Stimulated activated memory B cell treated with anti-CD40 and anti-IgM and Interleukin-4, amounts not matched to agents 10 μg/mL and 1 μg/mL and 100 μg/mL, for 72 hours (primary cell): Measurements from ENCODE around the gene CAT.
A peak's percentile ranks its signal among the peaks of the same experiment; 100 is the strongest.

Experiments
- ATAC-seq: fragments of 150-1000 bp; cut with Tn5 transposase; 2 replicates; pipeline ENCODE4 v1.10.0; 2021
- H3K27ac Mint-ChIP-seq: one replicate; pipeline ENCODE4 v1.8.0; 2022; ENCODE audit warnings: mild to moderate bottlenecking, mixed read lengths
- H3K27me3 Mint-ChIP-seq: one replicate; pipeline ENCODE4 v1.8.0; 2022; ENCODE audit warnings: mixed read lengths
- H3K36me3 Mint-ChIP-seq: one replicate; pipeline ENCODE4 v1.8.0; 2022; ENCODE audit warnings: mixed read lengths
- H3K4me1 Mint-ChIP-seq: one replicate; pipeline ENCODE4 v1.8.0; 2022; ENCODE audit warnings: mixed read lengths
- H3K4me3 Mint-ChIP-seq: one replicate; pipeline ENCODE4 v1.8.0; 2022; ENCODE audit warnings: mild to moderate bottlenecking, moderate library complexity, mixed read lengths
- H3K9me3 Mint-ChIP-seq: one replicate; pipeline ENCODE4 v1.8.0; 2022; ENCODE audit warnings: mixed read lengths

Gene CAT

GRCh38 chr11:34461215-34461614 is 22.5 kb downstream of the CAT start:
- H3K4me3 Mint-ChIP-seq, result no peak overlapping the region
- no peaks in the 10 kb centered on the region for H3K9me3 Mint-ChIP-seq
- H3K36me3 Mint-ChIP-seq, result peaks cover 79% of the 10 kb centered on the region
- peaks cover 7% of the 10 kb centered on the region for H3K4me1 Mint-ChIP-seq
- ATAC-seq, result no peak
- H3K27me3 Mint-ChIP-seq, result no peaks in the 10 kb centered on the region
- no peak overlapping the region for H3K27ac Mint-ChIP-seq

DNA sequence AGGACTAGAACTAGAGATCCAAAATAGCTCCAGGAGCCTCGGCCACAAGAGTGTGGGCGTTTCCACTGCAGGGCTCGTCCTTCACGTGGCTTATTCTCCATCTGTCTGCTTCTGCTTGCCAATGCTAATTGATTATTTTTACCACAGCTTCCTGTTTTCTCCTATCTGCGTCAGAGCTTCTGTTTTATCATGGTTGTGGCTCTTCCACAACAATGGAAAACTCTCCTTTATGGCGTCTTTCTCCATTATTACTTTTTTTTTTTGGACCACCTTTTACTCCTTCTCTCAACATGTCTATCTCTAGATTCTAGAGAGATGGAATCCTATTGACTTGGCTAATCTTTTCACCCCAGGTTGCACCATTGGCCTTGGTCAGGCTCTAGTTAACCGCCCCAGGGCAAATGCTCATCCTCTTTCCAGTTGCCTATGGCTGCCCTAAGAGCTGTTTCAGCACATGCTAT is 25.9 kb downstream of the CAT start:
- Mint-ChIP-seq H3K9me3 (peaks cover 5% of the 10 kb centered on the region), H3K4me1 (peaks cover 7% of the 10 kb centered on the region), H3K36me3 (peaks cover 90% of the 10 kb centered on the region), H3K4me3 (no peak overlapping the region), H3K27ac (peak overlapping the region; percentile 64), H3K27me3 (no peaks in the 10 kb centered on the region)
- ATAC-seq, result no peak

GRCh38 chr11:34466802-34467488 is 28.2 kb downstream of the CAT start:
- H3K9me3 Mint-ChIP-seq, result peaks cover 5% of the 10 kb centered on the region
- H3K27ac Mint-ChIP-seq, result no peak overlapping the region
- H3K4me3 Mint-ChIP-seq, result no peak overlapping the region
- no peaks in the 10 kb centered on the region for H3K27me3 Mint-ChIP-seq
- peaks cover 85% of the 10 kb centered on the region for H3K36me3 Mint-ChIP-seq
- no peak for ATAC-seq
- H3K4me1 Mint-ChIP-seq, result peaks cover 7% of the 10 kb centered on the region

GRCh38 chr11:34468209-34468841 is 29.6 kb downstream of the CAT start:
- Mint-ChIP-seq H3K36me3 (peaks cover 87% of the 10 kb centered on the region), H3K4me1 (peaks cover 7% of the 10 kb centered on the region), H3K27ac (no peak overlapping the region), H3K9me3 (peaks cover 5% of the 10 kb centered on the region), H3K27me3 (no peaks in the 10 kb centered on the region), H3K4me3 (no peak overlapping the region)
- peak; percentile 45 for ATAC-seq

- H3K36me3 Mint-ChIP-seq, result peaks cover 47% of the 10 kb centered on the region
- H3K9me3 Mint-ChIP-seq, result no peaks in the 10 kb centered on the region
- H3K27me3 Mint-ChIP-seq, result no peaks in the 10 kb centered on the region
- no peak overlapping the region for H3K4me3 Mint-ChIP-seq
- ATAC-seq, result no peak
- no peaks in the 10 kb centered on the region for H3K4me1 Mint-ChIP-seq
- H3K27ac Mint-ChIP-seq, result no peak overlapping the region
These were observed 35.0 kb downstream of the CAT start for GRCh38 chr11:34473603-34474169.

DNA sequence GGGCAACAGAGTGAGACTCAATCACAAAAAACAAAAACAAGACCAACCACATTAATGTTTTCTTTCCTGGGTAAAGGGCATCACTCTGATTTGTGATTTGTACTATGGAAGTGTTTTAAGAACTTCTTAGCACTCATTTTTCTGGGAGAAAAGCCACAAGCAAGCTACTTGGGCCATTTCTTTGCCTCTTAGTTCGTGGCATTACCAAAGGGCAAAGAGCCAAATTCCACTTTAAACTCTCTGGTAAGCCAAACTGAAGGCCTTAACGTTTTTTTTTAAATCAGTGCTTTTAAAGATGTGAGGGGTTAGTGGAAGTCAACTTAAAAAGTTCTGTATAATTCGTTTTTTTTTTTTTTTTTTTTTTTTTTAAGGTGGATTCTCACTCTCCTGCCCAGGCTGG is 36.9 kb downstream of the CAT start:
- Mint-ChIP-seq H3K36me3 (peaks cover 33% of the 10 kb centered on the region), H3K4me1 (no peaks in the 10 kb centered on the region), H3K9me3 (no peaks in the 10 kb centered on the region), H3K27me3 (no peaks in the 10 kb centered on the region), H3K27ac (no peak overlapping the region), H3K4me3 (no peak overlapping the region)
- ATAC-seq, result no peak

- Mint-ChIP-seq H3K4me1 (no peaks in the 10 kb centered on the region), H3K9me3 (no peaks in the 10 kb centered on the region), H3K27me3 (no peaks in the 10 kb centered on the region), H3K4me3 (no peak overlapping the region), H3K27ac (no peak overlapping the region), H3K36me3 (peaks cover 25% of the 10 kb centered on the region)
- no peak for ATAC-seq
These were observed 38.1 kb downstream of the CAT start for GRCh38 chr11:34476849-34477248.

GRCh38 chr11:34478845-34479663 is 40.3 kb downstream of the CAT start:
- Mint-ChIP-seq H3K9me3 (no peaks in the 10 kb centered on the region), H3K36me3 (peaks cover 2% of the 10 kb centered on the region), H3K27me3 (no peaks in the 10 kb centered on the region), H3K4me1 (no peaks in the 10 kb centered on the region), H3K27ac (no peak overlapping the region), H3K4me3 (no peak overlapping the region)
- ATAC-seq, result no peak

- Mint-ChIP-seq H3K36me3 (no peaks in the 10 kb centered on the region), H3K4me1 (no peaks in the 10 kb centered on the region), H3K4me3 (no peak overlapping the region), H3K27me3 (no peaks in the 10 kb centered on the region), H3K27ac (no peak overlapping the region), H3K9me3 (no peaks in the 10 kb centered on the region)
- no peak for ATAC-seq
These were observed 41.6 kb downstream of the CAT start for GRCh38 chr11:34480314-34480713.

- Mint-ChIP-seq H3K4me1 (no peaks in the 10 kb centered on the region), H3K9me3 (no peaks in the 10 kb centered on the region), H3K27ac (no peak overlapping the region), H3K36me3 (no peaks in the 10 kb centered on the region), H3K4me3 (no peak overlapping the region), H3K27me3 (no peaks in the 10 kb centered on the region)
- ATAC-seq, result no peak
These were observed 42.6 kb downstream of the CAT start for GRCh38 chr11:34481307-34481706.

DNA sequence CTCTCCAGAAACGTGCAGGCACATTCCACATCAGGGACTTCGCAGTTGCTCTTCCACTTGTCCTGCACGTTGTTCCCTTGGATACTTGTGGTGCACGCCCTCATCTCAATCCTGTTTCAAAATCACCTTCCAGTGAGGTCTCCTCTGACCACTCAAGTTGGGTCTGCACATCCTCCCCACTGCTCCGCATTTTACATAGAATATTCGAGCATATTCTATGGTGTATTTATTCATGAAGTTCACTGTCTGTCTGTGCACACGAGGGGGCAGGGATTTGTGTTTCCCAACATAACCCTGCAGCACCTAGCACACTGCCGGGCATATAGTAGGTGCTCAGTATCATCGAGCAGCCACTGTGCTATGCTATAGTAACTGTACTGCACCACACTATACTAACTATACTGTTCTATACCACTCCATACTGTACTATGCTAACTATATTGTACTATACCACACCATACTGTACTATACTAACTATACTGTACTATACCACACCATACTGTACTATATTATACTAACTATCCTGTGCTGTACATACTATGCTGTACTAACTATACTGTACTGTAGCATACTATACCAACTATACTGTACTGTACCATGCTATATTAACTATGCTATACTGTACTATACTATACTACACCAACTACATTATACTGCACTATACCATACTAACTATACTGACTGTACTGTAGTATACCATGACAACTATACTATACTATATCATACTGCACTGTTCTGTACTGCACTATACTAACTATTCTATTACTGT is 44.6 kb downstream of the CAT start:
- H3K27me3 Mint-ChIP-seq, result peaks cover 7% of the 10 kb centered on the region
- H3K9me3 Mint-ChIP-seq, result no peaks in the 10 kb centered on the region
- H3K4me3 Mint-ChIP-seq, result no peak overlapping the region
- H3K4me1 Mint-ChIP-seq, result no peaks in the 10 kb centered on the region
- no peak for ATAC-seq
- no peaks in the 10 kb centered on the region for H3K36me3 Mint-ChIP-seq
- no peak overlapping the region for H3K27ac Mint-ChIP-seq

DNA sequence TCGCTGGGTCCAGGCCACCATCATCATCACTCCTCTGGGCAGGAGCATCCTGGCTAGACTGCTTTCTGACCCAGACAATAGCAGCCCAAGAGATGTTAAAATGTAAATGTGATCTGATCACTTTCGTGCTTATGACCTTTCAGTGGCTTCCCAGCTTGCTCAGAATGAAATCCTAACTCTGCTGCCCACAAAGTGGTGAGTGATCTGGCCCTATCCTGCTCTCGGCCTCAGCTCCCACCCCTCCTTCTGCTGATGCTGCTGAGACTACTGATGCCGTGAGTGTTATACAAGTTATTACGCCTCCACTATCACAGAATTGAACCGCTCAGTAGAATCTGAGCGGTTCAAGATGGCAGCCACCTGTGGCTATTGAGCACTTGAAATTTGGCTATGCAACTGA is 48.7 kb downstream of the CAT start:
- Mint-ChIP-seq H3K4me3 (no peak overlapping the region), H3K4me1 (no peaks in the 10 kb centered on the region), H3K36me3 (no peaks in the 10 kb centered on the region), H3K27me3 (peaks cover 8% of the 10 kb centered on the region), H3K9me3 (no peaks in the 10 kb centered on the region), H3K27ac (no peak overlapping the region)
- ATAC-seq, result peak; percentile 72

GRCh38 chr11:34488855-34489557 is 50.3 kb downstream of the CAT start:
- peak; percentile 44 for ATAC-seq
- Mint-ChIP-seq H3K27ac (no peak overlapping the region), H3K9me3 (no peaks in the 10 kb centered on the region), H3K36me3 (no peaks in the 10 kb centered on the region), H3K27me3 (peaks cover 8% of the 10 kb centered on the region), H3K4me1 (no peaks in the 10 kb centered on the region), H3K4me3 (no peak overlapping the region)

DNA sequence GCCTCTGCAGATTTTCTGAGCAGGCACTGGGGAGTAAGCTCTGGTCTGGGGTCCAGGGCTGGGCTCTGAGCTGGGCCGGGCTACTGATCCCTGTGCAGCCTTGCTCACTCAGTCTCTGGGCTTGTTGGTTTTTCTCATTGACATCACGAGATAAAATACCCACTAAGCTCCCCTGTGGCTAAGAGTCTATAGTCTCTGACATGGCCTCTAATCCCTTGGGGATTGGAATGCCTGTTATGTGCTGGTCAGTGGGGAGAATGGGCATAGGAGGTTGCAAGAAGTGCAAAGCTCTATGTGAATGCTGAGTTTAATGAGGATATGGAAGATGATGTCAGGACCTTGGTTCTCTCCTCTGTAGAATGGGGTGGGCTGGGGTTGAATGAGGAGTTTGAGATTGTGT is 51.6 kb downstream of the CAT start:
- no peak for ATAC-seq
- no peak overlapping the region for H3K4me3 Mint-ChIP-seq
- peaks cover 6% of the 10 kb centered on the region for H3K4me1 Mint-ChIP-seq

More for the DNA sequence above, 51.6 kb downstream of the CAT start:
- Mint-ChIP-seq H3K9me3 (no peaks in the 10 kb centered on the region), H3K27ac (no peak overlapping the region), H3K36me3 (no peaks in the 10 kb centered on the region), H3K27me3 (peaks cover 16% of the 10 kb centered on the region)
